Rectal smooth muscle tissue (tissue), 1 donor: ENCODE data around the gene UBR2.

ENCODE experiments used
- H3K27ac ChIP-seq: one replicate; pipeline ENCODE4 v1.7.0; 2013; ENCODE audit warnings: low read depth, low read length, inconsistent platforms
- H3K27me3 ChIP-seq: one replicate; pipeline ENCODE4 v1.7.0; 2013; ENCODE audit warnings: low read length; ENCODE audit not compliant: control insufficient read depth, insufficient read depth
- H3K36me3 ChIP-seq: one replicate; pipeline ENCODE4 v1.7.0; 2013; ENCODE audit warnings: low read length; ENCODE audit not compliant: control insufficient read depth, insufficient read depth
- H3K4me1 ChIP-seq: one replicate; pipeline ENCODE4 v1.7.0; 2013; ENCODE audit warnings: low read length; ENCODE audit not compliant: control insufficient read depth, insufficient read depth
- H3K4me3 ChIP-seq: one replicate; pipeline ENCODE4 v1.7.0; 2013; ENCODE audit warnings: low read length
- H3K9ac ChIP-seq: one replicate; pipeline ENCODE4 v1.7.0; 2013; ENCODE audit warnings: low read length

Gene UBR2

GRCh38 chr6:42563697-42564505, at the start of gene UBR2:
TSS of gene UBR2 (plus strand) at chr6:42564029. CDS start at chr6:42564320, 291 bp downstream.
- H3K27me3 ChIP-seq = no peaks in the 10 kb centered on the region
- H3K36me3 ChIP-seq = no peaks in the 10 kb centered on the region
- H3K4me1 ChIP-seq = peaks cover 7% of the 10 kb centered on the region
- peak within 1 kb of the TSS; percentile 94 for H3K27ac ChIP-seq
- peak within 1 kb of the TSS; percentile 93 for H3K9ac ChIP-seq
- H3K4me3 ChIP-seq = peak within 1 kb of the TSS; percentile 86

GRCh38 chr6:42514745-42515144, 49.1 kb upstream of the UBR2 start:
- Histone ChIP-seq H3K27me3 (no peaks in the 10 kb centered on the region), H3K9ac (no peak overlapping the region), H3K4me3 (no peak overlapping the region), H3K4me1 (no peaks in the 10 kb centered on the region), H3K36me3 (no peaks in the 10 kb centered on the region), H3K27ac (no peak overlapping the region)

- no peaks in the 10 kb centered on the region for H3K36me3 ChIP-seq
- no peak overlapping the region for H3K27ac ChIP-seq
- H3K4me3 ChIP-seq = no peak overlapping the region
- no peak overlapping the region for H3K9ac ChIP-seq
- H3K27me3 ChIP-seq = no peaks in the 10 kb centered on the region
- no peaks in the 10 kb centered on the region for H3K4me1 ChIP-seq
Observed at GRCh38 chr6:42519779-42520178, 44.0 kb upstream of the UBR2 start.

GRCh38 chr6:42520786-42521607, 42.8 kb upstream of the UBR2 start:
- Histone ChIP-seq H3K4me1 (no peaks in the 10 kb centered on the region), H3K27me3 (no peaks in the 10 kb centered on the region), H3K9ac (no peak overlapping the region), H3K4me3 (no peak overlapping the region), H3K27ac (no peak overlapping the region), H3K36me3 (no peaks in the 10 kb centered on the region)

GRCh38 chr6:42522036-42522435, 41.8 kb upstream of the UBR2 start:
- Histone ChIP-seq H3K36me3 (no peaks in the 10 kb centered on the region), H3K9ac (no peak overlapping the region), H3K4me1 (no peaks in the 10 kb centered on the region), H3K4me3 (no peak overlapping the region), H3K27ac (no peak overlapping the region), H3K27me3 (no peaks in the 10 kb centered on the region)

GRCh38 chr6:42522942-42523814, 40.7 kb upstream of the UBR2 start:
- no peaks in the 10 kb centered on the region for H3K36me3 ChIP-seq
- H3K4me3 ChIP-seq = no peak overlapping the region
- no peak overlapping the region for H3K27ac ChIP-seq
- H3K9ac ChIP-seq = no peak overlapping the region
- H3K27me3 ChIP-seq = no peaks in the 10 kb centered on the region
- H3K4me1 ChIP-seq = no peaks in the 10 kb centered on the region

GRCh38 chr6:42525206-42525605, 38.6 kb upstream of the UBR2 start:
- no peak overlapping the region for H3K9ac ChIP-seq
- no peak overlapping the region for H3K27ac ChIP-seq
- H3K4me1 ChIP-seq = no peaks in the 10 kb centered on the region
- H3K4me3 ChIP-seq = no peak overlapping the region
- H3K36me3 ChIP-seq = no peaks in the 10 kb centered on the region
- no peaks in the 10 kb centered on the region for H3K27me3 ChIP-seq

GRCh38 chr6:42526616-42527015, 37.2 kb upstream of the UBR2 start:
- H3K27ac ChIP-seq = no peak overlapping the region
- no peak overlapping the region for H3K9ac ChIP-seq
- no peaks in the 10 kb centered on the region for H3K36me3 ChIP-seq
- no peaks in the 10 kb centered on the region for H3K27me3 ChIP-seq
- no peaks in the 10 kb centered on the region for H3K4me1 ChIP-seq
- no peak overlapping the region for H3K4me3 ChIP-seq

- Histone ChIP-seq H3K9ac (no peak overlapping the region), H3K4me3 (no peak overlapping the region), H3K36me3 (no peaks in the 10 kb centered on the region), H3K27ac (no peak overlapping the region), H3K4me1 (no peaks in the 10 kb centered on the region), H3K27me3 (no peaks in the 10 kb centered on the region)
Observed at GRCh38 chr6:42527204-42527603, 36.6 kb upstream of the UBR2 start.

- Histone ChIP-seq H3K4me1 (no peaks in the 10 kb centered on the region), H3K4me3 (no peak overlapping the region), H3K36me3 (no peaks in the 10 kb centered on the region), H3K27me3 (no peaks in the 10 kb centered on the region), H3K27ac (no peak overlapping the region), H3K9ac (no peak overlapping the region)
Observed at GRCh38 chr6:42530296-42530695, 33.5 kb upstream of the UBR2 start.

- no peak overlapping the region for H3K9ac ChIP-seq
- no peaks in the 10 kb centered on the region for H3K4me1 ChIP-seq
- no peak overlapping the region for H3K4me3 ChIP-seq
- no peak overlapping the region for H3K27ac ChIP-seq
- H3K27me3 ChIP-seq = no peaks in the 10 kb centered on the region
- no peaks in the 10 kb centered on the region for H3K36me3 ChIP-seq
Observed at GRCh38 chr6:42530751-42531150, 33.1 kb upstream of the UBR2 start.

- Histone ChIP-seq H3K27me3 (no peaks in the 10 kb centered on the region), H3K27ac (no peak overlapping the region), H3K9ac (no peak overlapping the region), H3K36me3 (no peaks in the 10 kb centered on the region), H3K4me1 (no peaks in the 10 kb centered on the region), H3K4me3 (no peak overlapping the region)
Observed at GRCh38 chr6:42532038-42532669, 31.7 kb upstream of the UBR2 start.
